Adrenal gland (tissue), 5 donors: ENCODE data around the gene PTGES2.
"Not testable (repeated sequence)": the region's sequence is repeated elsewhere in the genome, so short reads cannot be mapped to it uniquely, and the experiment has no call there.

Experiments used
- POLR2A ChIP-seq, 2 donors: fragments of 450-650 bp; IDR thresholded peaks; one replicate each; pipeline ENCODE4 v1.6.1; 2017; ENCODE audit warnings: antibody characterized with exemption in 2 of 2, mild to moderate bottlenecking in 2 of 2, moderate library complexity in 1 of 2
- TF ChIP-seq, protein P1 (sequence below), 6 experiments: fragments of 450-650 bp in 4 of 6; fragments of 200-600 bp in 2 of 6; sonication (generic) in 1 of 6; IDR thresholded peaks; 1 replicate in 5 of 6; 2 replicates in 1 of 6; pipeline versions ENCODE4 v1.5.1 to v1.8.0; 2016 to 2021; ENCODE audit warnings: antibody characterized with exemption in 6 of 6, mild to moderate bottlenecking in 2 of 6, moderate library complexity in 1 of 6
- donor health status: DM: no; HTN: no; CAD: no.

DNA sequence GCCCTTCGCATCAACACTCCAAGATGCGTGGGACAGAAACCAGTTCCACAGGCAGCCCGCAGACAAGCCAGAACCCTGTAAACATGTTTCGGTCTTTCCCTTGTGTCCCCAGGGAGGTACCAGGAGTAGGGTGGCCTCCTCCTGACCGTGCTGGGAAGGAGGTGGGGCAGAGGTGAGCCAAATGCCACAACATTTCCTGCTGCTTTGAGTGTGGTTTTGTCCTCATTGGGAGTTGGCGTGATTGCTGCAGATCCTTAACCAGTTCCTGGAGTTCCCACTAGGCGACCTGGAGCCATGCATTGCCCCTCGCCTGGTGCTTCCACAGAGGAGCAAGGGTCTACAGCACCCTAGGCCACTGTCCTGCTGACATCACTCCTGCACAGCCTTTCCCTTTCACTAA, 8.0 kb upstream of the PTGES2 start:
- TF ChIP-seq, protein P1, sequence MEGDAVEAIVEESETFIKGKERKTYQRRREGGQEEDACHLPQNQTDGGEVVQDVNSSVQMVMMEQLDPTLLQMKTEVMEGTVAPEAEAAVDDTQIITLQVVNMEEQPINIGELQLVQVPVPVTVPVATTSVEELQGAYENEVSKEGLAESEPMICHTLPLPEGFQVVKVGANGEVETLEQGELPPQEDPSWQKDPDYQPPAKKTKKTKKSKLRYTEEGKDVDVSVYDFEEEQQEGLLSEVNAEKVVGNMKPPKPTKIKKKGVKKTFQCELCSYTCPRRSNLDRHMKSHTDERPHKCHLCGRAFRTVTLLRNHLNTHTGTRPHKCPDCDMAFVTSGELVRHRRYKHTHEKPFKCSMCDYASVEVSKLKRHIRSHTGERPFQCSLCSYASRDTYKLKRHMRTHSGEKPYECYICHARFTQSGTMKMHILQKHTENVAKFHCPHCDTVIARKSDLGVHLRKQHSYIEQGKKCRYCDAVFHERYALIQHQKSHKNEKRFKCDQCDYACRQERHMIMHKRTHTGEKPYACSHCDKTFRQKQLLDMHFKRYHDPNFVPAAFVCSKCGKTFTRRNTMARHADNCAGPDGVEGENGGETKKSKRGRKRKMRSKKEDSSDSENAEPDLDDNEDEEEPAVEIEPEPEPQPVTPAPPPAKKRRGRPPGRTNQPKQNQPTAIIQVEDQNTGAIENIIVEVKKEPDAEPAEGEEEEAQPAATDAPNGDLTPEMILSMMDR (IDR thresholded peaks at IDR 0.05) = not testable (repeated sequence)
- TF ChIP-seq POLR2A (IDR thresholded peaks at IDR 0.05) = not testable (repeated sequence)
